HEK293T (cell line): ENCODE measurements around the gene MAN1A2.

Source experiments
- ARNT ChIP-seq: fragments of 450-650 bp; IDR thresholded peaks from 2 replicates; pipeline ENCODE4 v1.6.1; 2017; ENCODE audit warnings: mild to moderate bottlenecking
- BHLHE40 ChIP-seq: fragments of 450-650 bp; IDR thresholded peaks from 2 replicates; pipeline ENCODE4 v1.6.1; 2016; ENCODE audit warnings: mild to moderate bottlenecking, moderate library complexity, borderline replicate concordance
- ELF4 ChIP-seq: fragments of 450-650 bp; IDR thresholded peaks from 2 replicates; pipeline ENCODE4 v1.6.1; 2017; ENCODE audit warnings: antibody characterized with exemption
- FOXA1 ChIP-seq: fragments of 450-650 bp; IDR thresholded peaks from 2 replicates; pipeline ENCODE4 v1.6.1; 2016; ENCODE audit warnings: mild to moderate bottlenecking
- FOXK2 ChIP-seq: fragments of 450-650 bp; IDR thresholded peaks from 2 replicates; pipeline ENCODE4 v1.6.1; 2016; ENCODE audit warnings: mild to moderate bottlenecking
- FOXM1 ChIP-seq: fragments of 450-650 bp; IDR thresholded peaks from 2 replicates; pipeline ENCODE4 v1.6.1; 2017; ENCODE audit warnings: mild to moderate bottlenecking, borderline replicate concordance
- HDGF ChIP-seq: fragments of 450-650 bp; IDR thresholded peaks from 2 replicates; pipeline ENCODE4 v1.6.1; 2017; ENCODE audit warnings: antibody characterized with exemption, borderline replicate concordance
- LEF1 ChIP-seq: fragments of 450-650 bp; IDR thresholded peaks from 2 replicates; pipeline ENCODE4 v1.6.1; 2017; ENCODE audit warnings: mild to moderate bottlenecking, borderline replicate concordance
- NFRKB ChIP-seq: fragments of 450-650 bp; IDR thresholded peaks from 2 replicates; pipeline ENCODE4 v1.6.1; 2016; ENCODE audit warnings: mild to moderate bottlenecking, moderate library complexity
- PKNOX1 ChIP-seq: fragments of 450-650 bp; IDR thresholded peaks from 2 replicates; pipeline ENCODE4 v1.6.1; 2016
- SP1 ChIP-seq: fragments of 450-650 bp; IDR thresholded peaks from 2 replicates; pipeline ENCODE4 v1.6.1; 2017
- SUZ12 ChIP-seq: fragments of 450-650 bp; IDR thresholded peaks from 2 replicates; pipeline ENCODE4 v1.6.1; 2016; ENCODE audit warnings: mild to moderate bottlenecking
- TARDBP ChIP-seq: fragments of 450-650 bp; IDR thresholded peaks from 2 replicates; pipeline ENCODE4 v1.6.1; 2016
- ZNF384 ChIP-seq: fragments of 450-650 bp; IDR thresholded peaks from 2 replicates; pipeline ENCODE4 v1.6.1; 2016

GRCh38 chr1:117321680-117322609, 45.3 kb upstream of the MAN1A2 start:
- TF ChIP-seq TARDBP (no peak), SP1 (no peak), FOXA1 (no peak), ZNF384 (no peak), FOXM1 (no peak), BHLHE40 (no peak), HDGF (no peak), ELF4 (no peak), PKNOX1 (no peak), FOXK2 (no peak), ARNT (no peak), NFRKB (no peak), SUZ12 (no peak), LEF1 (no peak)
